ENCODE measurements around the gene ATP6V1G3.

DNA sequence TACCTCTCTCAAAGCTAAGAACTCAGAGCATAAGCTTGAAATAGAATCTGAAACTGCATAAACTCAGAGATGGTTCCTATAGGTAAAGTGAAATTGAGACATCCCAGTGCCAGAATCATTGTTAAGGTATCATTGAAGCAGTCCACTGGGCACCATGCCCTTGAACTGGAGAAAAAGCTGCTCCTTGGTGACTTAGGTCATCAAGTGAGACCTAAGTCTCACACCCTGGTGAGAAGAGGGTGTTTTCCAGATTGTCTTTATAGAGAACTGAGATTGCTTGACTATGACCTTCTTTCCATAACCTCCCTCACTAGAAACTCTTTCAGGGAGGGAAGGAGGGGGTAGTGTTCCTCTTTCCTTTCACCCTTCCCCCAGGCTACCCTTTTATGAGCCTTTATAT is 9.4 kb upstream of the ATP6V1G3 start:
- TF ChIP-seq, protein P1, sequence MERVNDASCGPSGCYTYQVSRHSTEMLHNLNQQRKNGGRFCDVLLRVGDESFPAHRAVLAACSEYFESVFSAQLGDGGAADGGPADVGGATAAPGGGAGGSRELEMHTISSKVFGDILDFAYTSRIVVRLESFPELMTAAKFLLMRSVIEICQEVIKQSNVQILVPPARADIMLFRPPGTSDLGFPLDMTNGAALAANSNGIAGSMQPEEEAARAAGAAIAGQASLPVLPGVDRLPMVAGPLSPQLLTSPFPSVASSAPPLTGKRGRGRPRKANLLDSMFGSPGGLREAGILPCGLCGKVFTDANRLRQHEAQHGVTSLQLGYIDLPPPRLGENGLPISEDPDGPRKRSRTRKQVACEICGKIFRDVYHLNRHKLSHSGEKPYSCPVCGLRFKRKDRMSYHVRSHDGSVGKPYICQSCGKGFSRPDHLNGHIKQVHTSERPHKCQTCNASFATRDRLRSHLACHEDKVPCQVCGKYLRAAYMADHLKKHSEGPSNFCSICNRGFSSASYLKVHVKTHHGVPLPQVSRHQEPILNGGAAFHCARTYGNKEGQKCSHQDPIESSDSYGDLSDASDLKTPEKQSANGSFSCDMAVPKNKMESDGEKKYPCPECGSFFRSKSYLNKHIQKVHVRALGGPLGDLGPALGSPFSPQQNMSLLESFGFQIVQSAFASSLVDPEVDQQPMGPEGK (CRISPR knock-in tag; IDR thresholded peaks at IDR 0.05; ENCODE audit: borderline replicate concordance) = no peak
- TF ChIP-seq BACH2 (CRISPR knock-in tag; IDR thresholded peaks at IDR 0.05; ENCODE audit: borderline replicate concordance) (no peak), PPARA (CRISPR knock-in tag; IDR thresholded peaks at IDR 0.05; ENCODE audit: borderline replicate concordance) (no peak), SNAI2 (CRISPR knock-in tag; IDR thresholded peaks at IDR 0.05) (no peak), RARB (CRISPR knock-in tag; IDR thresholded peaks at IDR 0.05) (no peak), ZNF565 (CRISPR knock-in tag; conservative IDR thresholded peaks at IDR 0.05; ENCODE audit: low read depth) (no peak), ZC3H10 (CRISPR knock-in tag; IDR thresholded peaks at IDR 0.05) (no peak)
- TF ChIP-seq, protein P2, sequence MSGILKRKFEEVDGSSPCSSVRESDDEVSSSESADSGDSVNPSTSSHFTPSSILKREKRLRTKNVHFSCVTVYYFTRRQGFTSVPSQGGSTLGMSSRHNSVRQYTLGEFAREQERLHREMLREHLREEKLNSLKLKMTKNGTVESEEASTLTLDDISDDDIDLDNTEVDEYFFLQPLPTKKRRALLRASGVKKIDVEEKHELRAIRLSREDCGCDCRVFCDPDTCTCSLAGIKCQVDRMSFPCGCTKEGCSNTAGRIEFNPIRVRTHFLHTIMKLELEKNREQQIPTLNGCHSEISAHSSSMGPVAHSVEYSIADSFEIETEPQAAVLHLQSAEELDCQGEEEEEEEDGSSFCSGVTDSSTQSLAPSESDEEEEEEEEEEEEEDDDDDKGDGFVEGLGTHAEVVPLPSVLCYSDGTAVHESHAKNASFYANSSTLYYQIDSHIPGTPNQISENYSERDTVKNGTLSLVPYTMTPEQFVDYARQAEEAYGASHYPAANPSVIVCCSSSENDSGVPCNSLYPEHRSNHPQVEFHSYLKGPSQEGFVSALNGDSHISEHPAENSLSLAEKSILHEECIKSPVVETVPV (CRISPR knock-in tag; IDR thresholded peaks at IDR 0.05) = no peak
- TF ChIP-seq, protein P3, sequence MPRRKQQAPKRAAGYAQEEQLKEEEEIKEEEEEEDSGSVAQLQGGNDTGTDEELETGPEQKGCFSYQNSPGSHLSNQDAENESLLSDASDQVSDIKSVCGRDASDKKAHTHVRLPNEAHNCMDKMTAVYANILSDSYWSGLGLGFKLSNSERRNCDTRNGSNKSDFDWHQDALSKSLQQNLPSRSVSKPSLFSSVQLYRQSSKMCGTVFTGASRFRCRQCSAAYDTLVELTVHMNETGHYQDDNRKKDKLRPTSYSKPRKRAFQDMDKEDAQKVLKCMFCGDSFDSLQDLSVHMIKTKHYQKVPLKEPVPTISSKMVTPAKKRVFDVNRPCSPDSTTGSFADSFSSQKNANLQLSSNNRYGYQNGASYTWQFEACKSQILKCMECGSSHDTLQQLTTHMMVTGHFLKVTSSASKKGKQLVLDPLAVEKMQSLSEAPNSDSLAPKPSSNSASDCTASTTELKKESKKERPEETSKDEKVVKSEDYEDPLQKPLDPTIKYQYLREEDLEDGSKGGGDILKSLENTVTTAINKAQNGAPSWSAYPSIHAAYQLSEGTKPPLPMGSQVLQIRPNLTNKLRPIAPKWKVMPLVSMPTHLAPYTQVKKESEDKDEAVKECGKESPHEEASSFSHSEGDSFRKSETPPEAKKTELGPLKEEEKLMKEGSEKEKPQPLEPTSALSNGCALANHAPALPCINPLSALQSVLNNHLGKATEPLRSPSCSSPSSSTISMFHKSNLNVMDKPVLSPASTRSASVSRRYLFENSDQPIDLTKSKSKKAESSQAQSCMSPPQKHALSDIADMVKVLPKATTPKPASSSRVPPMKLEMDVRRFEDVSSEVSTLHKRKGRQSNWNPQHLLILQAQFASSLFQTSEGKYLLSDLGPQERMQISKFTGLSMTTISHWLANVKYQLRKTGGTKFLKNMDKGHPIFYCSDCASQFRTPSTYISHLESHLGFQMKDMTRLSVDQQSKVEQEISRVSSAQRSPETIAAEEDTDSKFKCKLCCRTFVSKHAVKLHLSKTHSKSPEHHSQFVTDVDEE (CRISPR knock-in tag; IDR thresholded peaks at IDR 0.05) = no peak
